Mammary epithelial cell (primary cell): ENCODE results near the gene PSEN1.

Source experiments
- EZH2 ChIP-seq: IDR thresholded peaks from 2 replicates; pipeline ENCODE4 v1.6.1; 2012; ENCODE audit warnings: low read length, inconsistent platforms, borderline replicate concordance
- TF ChIP-seq, protein P1 (sequence below), 2 donors: IDR thresholded peaks in 1 of 2; conservative IDR thresholded peaks in 1 of 2; 2 replicates each; pipeline ENCODE4 v1.5.1; 2011 to 2012; ENCODE audit warnings: inconsistent platforms in 2 of 2, low read length in 2 of 2, mild to moderate bottlenecking in 2 of 2, control low read depth in 1 of 2, low read depth in 1 of 2; ENCODE audit not compliant: insufficient read depth in 1 of 2; ENCODE audit errors: extremely low read depth in 1 of 2

DNA sequence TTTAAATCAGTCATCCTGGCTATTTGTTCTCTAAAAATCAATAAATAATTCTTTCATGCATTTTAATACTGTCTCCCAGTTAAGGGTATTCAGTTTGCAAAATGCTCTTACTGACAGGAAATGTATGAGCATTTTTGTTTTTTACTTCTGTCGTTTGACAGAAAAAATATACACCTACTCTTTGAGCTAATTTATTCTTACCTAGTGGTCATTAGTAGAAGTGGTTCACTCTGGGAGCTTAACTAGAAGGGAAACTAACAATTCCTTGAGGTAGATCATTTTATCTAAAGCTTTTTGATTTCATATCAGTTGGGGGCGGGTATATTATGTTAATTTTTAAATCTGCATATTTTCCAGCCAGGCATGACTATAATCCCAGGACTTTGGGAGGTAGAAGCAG is 67.2 kb downstream of the PSEN1 start:
- TF ChIP-seq, protein P1, sequence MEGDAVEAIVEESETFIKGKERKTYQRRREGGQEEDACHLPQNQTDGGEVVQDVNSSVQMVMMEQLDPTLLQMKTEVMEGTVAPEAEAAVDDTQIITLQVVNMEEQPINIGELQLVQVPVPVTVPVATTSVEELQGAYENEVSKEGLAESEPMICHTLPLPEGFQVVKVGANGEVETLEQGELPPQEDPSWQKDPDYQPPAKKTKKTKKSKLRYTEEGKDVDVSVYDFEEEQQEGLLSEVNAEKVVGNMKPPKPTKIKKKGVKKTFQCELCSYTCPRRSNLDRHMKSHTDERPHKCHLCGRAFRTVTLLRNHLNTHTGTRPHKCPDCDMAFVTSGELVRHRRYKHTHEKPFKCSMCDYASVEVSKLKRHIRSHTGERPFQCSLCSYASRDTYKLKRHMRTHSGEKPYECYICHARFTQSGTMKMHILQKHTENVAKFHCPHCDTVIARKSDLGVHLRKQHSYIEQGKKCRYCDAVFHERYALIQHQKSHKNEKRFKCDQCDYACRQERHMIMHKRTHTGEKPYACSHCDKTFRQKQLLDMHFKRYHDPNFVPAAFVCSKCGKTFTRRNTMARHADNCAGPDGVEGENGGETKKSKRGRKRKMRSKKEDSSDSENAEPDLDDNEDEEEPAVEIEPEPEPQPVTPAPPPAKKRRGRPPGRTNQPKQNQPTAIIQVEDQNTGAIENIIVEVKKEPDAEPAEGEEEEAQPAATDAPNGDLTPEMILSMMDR (conservative IDR thresholded peaks at IDR 0.05 in 1 of 2, IDR thresholded peaks at IDR 0.05 in 1 of 2; ENCODE audit: extremely low read depth in 1 of 2, insufficient read depth in 1 of 2, low read depth in 1 of 2, low read length in 2 of 2) = no peak
- no peak for TF ChIP-seq EZH2
